HepG2 (cell line): ENCODE data around the gene PSMG3. TPM values are rescaled to one million over a fixed set of nuclear protein-coding genes. Genes with fewer than 3 reads are reported as not detected.

Experiments used
- ARNT2 ChIP-seq: sonication (generic); formaldehyde crosslinking; IDR thresholded peaks from 2 replicates; pipeline ENCODE4 v1.8.0; 2022; ENCODE audit warnings: mild to moderate bottlenecking, low read depth, missing genetic modification reagents, moderate library complexity
- ATF1 ChIP-seq: IDR thresholded peaks from 2 replicates; pipeline ENCODE4 v1.6.1; 2016; ENCODE audit warnings: mild to moderate bottlenecking, control low read depth
- ATRX ChIP-seq: sonication (generic); formaldehyde crosslinking; IDR thresholded peaks from 2 replicates; pipeline ENCODE4 v1.4.0; 2020; ENCODE audit warnings: missing genetic modification reagents, borderline replicate concordance
- ESRRA ChIP-seq: sonication (generic); formaldehyde crosslinking; IDR thresholded peaks from 2 replicates; pipeline ENCODE4 v1.5.1; 2020; ENCODE audit warnings: mild to moderate bottlenecking, low read depth, missing genetic modification reagents
- TBX2 ChIP-seq: sonication (generic); formaldehyde crosslinking; IDR thresholded peaks from 2 replicates; pipeline ENCODE4 v1.5.0; 2020; ENCODE audit warnings: missing genetic modification reagents, mild to moderate bottlenecking, borderline replicate concordance
- ZFY ChIP-seq: sonication (generic); formaldehyde crosslinking; IDR thresholded peaks from 2 replicates; pipeline ENCODE4 v1.4.0; 2020; ENCODE audit warnings: missing genetic modification reagents
- polyA plus RNA-seq, 8 experiments: library from polyadenylated mRNA; depleted of rRNA in 3 of 8; stranded (reverse) in 7 of 8; unstranded in 1 of 8; fragments of >200 nt; fragmentation: Illumina TruSeq in 4 of 8; extraction: Trizol in 4 of 8; gene quantifications; 2 replicates each; pipeline versions ENCODE4 v1.2.1 to v1.2.3, GENCODE V29; 2011 to 2016; ENCODE audit warnings: low read depth in 4 of 8, missing spikeins in 1 of 8, mixed read lengths in 1 of 8; ENCODE audit not compliant: insufficient read depth in 1 of 8
- total RNA-seq, 5 experiments: library from RNA; depleted of rRNA; stranded (reverse); fragments of >200 nt; fragmentation: Illumina TruSeq; extraction: Trizol; gene quantifications; 2 replicates each; pipeline ENCODE4 v1.2.3, GENCODE V29; 2016; ENCODE audit warnings: low read depth in 1 of 5
- TF ChIP-seq, protein P1 (sequence below): sonication (generic); formaldehyde crosslinking; IDR thresholded peaks from 2 replicates; pipeline ENCODE4 v1.4.0; 2020; ENCODE audit warnings: missing genetic modification reagents, borderline replicate concordance
- TF ChIP-seq, protein P2 (sequence below): sonication (generic); formaldehyde crosslinking; IDR thresholded peaks from 2 replicates; pipeline ENCODE4 v1.5.0; 2020; ENCODE audit warnings: mild to moderate bottlenecking, missing genetic modification reagents
- TF ChIP-seq, protein P3 (sequence below): sonication (generic); formaldehyde crosslinking; conservative IDR thresholded peaks from 2 replicates; pipeline ENCODE4 v1.5.0; 2020; ENCODE audit warnings: missing genetic modification reagents
- TF ChIP-seq, protein P4 (sequence below): IDR thresholded peaks from 2 replicates; pipeline ENCODE4 v1.6.1; 2016
- TF ChIP-seq, protein P5 (sequence below): sonication (generic); formaldehyde crosslinking; IDR thresholded peaks from 2 replicates; pipeline ENCODE4 v1.4.0; 2020; ENCODE audit warnings: missing genetic modification reagents
- TF ChIP-seq, protein P6 (sequence below): sonication (generic); formaldehyde crosslinking; IDR thresholded peaks from 2 replicates; pipeline ENCODE4 v1.4.0; 2020; ENCODE audit warnings: missing genetic modification reagents
- TF ChIP-seq, protein P7 (sequence below): sonication (generic); formaldehyde crosslinking; IDR thresholded peaks from 2 replicates; pipeline ENCODE4 v1.4.0; 2020; ENCODE audit warnings: missing genetic modification reagents

Gene PSMG3
- total and polyA plus RNA-seq, 2 of the 13 experiments (the other 11 are each of a cell fraction or from before 2014, with no cell fraction given): 29.6 to 48.4 TPM

DNA sequence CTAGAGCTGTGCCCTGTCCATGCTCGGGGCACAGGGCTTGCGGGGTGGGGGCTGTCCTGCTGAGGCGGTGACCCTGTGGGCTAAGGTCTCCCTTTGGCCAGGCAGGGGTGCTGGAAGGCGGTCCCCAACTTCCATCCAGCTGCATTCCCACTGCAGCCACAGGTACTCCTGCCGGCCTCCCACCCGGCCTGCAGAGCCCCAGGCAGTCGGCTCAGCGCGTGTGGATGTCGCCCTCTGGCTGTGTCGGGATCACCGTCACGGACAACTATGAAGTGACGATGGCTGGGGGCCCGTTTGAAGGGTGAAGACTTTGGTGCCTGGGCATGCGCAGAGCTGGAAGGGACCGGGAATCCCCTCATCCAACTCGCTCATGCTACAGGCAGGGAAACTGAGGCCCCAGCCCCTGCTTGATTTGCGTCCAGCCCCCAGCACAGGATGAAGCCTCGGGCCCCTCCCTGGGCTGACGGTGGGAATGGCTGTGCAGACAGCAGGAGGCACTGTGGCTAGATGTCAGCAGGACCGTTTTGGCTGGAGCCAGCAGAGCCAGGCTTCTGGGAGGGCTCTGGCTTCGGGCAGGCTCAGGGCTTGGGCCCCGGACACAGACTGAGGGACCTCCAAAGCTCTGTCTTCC is 11.5 kb downstream of the PSMG3 start (continued):
- TF ChIP-seq, protein P1, sequence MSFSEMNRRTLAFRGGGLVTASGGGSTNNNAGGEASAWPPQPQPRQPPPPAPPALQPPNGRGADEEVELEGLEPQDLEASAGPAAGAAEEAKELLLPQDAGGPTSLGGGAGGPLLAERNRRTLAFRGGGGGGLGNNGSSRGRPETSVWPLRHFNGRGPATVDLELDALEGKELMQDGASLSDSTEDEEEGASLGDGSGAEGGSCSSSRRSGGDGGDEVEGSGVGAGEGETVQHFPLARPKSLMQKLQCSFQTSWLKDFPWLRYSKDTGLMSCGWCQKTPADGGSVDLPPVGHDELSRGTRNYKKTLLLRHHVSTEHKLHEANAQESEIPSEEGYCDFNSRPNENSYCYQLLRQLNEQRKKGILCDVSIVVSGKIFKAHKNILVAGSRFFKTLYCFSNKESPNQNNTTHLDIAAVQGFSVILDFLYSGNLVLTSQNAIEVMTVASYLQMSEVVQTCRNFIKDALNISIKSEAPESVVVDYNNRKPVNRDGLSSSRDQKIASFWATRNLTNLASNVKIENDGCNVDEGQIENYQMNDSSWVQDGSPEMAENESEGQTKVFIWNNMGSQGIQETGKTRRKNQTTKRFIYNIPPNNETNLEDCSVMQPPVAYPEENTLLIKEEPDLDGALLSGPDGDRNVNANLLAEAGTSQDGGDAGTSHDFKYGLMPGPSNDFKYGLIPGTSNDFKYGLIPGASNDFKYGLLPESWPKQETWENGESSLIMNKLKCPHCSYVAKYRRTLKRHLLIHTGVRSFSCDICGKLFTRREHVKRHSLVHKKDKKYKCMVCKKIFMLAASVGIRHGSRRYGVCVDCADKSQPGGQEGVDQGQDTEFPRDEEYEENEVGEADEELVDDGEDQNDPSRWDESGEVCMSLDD: no peak
- TF ChIP-seq, protein P2, sequence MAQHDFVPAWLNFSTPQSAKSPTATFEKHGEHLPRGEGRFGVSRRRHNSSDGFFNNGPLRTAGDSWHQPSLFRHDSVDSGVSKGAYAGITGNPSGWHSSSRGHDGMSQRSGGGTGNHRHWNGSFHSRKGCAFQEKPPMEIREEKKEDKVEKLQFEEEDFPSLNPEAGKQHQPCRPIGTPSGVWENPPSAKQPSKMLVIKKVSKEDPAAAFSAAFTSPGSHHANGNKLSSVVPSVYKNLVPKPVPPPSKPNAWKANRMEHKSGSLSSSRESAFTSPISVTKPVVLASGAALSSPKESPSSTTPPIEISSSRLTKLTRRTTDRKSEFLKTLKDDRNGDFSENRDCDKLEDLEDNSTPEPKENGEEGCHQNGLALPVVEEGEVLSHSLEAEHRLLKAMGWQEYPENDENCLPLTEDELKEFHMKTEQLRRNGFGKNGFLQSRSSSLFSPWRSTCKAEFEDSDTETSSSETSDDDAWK (CRISPR knock-in tag): no peak
- TF ChIP-seq ATRX (no peak), ESRRA (CRISPR knock-in tag) (no peak), ARNT2 (CRISPR knock-in tag) (0 out of 2 replicates have a peak, but pooled peaks have one; percentile 49), TBX2 (CRISPR knock-in tag) (no peak), ZFY (CRISPR knock-in tag) (peak; percentile 34; the same call in 1 of the 2 replicates), ATF1 (CRISPR knock-in tag) (no peak)
- TF ChIP-seq, protein P3, sequence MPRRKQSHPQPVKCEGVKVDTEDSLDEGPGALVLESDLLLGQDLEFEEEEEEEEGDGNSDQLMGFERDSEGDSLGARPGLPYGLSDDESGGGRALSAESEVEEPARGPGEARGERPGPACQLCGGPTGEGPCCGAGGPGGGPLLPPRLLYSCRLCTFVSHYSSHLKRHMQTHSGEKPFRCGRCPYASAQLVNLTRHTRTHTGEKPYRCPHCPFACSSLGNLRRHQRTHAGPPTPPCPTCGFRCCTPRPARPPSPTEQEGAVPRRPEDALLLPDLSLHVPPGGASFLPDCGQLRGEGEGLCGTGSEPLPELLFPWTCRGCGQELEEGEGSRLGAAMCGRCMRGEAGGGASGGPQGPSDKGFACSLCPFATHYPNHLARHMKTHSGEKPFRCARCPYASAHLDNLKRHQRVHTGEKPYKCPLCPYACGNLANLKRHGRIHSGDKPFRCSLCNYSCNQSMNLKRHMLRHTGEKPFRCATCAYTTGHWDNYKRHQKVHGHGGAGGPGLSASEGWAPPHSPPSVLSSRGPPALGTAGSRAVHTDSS (CRISPR knock-in tag): no peak
- TF ChIP-seq, protein P4, sequence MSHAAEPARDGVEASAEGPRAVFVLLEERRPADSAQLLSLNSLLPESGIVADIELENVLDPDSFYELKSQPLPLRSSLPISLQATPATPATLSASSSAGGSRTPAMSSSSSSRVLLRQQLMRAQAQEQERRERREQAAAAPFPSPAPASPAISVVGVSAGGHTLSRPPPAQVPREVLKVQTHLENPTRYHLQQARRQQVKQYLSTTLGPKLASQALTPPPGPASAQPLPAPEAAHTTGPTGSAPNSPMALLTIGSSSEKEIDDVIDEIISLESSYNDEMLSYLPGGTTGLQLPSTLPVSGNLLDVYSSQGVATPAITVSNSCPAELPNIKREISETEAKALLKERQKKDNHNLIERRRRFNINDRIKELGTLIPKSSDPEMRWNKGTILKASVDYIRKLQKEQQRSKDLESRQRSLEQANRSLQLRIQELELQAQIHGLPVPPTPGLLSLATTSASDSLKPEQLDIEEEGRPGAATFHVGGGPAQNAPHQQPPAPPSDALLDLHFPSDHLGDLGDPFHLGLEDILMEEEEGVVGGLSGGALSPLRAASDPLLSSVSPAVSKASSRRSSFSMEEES: no peak
- TF ChIP-seq, protein P5, sequence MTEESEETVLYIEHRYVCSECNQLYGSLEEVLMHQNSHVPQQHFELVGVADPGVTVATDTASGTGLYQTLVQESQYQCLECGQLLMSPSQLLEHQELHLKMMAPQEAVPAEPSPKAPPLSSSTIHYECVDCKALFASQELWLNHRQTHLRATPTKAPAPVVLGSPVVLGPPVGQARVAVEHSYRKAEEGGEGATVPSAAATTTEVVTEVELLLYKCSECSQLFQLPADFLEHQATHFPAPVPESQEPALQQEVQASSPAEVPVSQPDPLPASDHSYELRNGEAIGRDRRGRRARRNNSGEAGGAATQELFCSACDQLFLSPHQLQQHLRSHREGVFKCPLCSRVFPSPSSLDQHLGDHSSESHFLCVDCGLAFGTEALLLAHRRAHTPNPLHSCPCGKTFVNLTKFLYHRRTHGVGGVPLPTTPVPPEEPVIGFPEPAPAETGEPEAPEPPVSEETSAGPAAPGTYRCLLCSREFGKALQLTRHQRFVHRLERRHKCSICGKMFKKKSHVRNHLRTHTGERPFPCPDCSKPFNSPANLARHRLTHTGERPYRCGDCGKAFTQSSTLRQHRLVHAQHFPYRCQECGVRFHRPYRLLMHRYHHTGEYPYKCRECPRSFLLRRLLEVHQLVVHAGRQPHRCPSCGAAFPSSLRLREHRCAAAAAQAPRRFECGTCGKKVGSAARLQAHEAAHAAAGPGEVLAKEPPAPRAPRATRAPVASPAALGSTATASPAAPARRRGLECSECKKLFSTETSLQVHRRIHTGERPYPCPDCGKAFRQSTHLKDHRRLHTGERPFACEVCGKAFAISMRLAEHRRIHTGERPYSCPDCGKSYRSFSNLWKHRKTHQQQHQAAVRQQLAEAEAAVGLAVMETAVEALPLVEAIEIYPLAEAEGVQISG (CRISPR knock-in tag): peak; percentile 68
- TF ChIP-seq, protein P6, sequence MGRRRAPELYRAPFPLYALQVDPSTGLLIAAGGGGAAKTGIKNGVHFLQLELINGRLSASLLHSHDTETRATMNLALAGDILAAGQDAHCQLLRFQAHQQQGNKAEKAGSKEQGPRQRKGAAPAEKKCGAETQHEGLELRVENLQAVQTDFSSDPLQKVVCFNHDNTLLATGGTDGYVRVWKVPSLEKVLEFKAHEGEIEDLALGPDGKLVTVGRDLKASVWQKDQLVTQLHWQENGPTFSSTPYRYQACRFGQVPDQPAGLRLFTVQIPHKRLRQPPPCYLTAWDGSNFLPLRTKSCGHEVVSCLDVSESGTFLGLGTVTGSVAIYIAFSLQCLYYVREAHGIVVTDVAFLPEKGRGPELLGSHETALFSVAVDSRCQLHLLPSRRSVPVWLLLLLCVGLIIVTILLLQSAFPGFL (CRISPR knock-in tag): no peak
- TF ChIP-seq, protein P7, sequence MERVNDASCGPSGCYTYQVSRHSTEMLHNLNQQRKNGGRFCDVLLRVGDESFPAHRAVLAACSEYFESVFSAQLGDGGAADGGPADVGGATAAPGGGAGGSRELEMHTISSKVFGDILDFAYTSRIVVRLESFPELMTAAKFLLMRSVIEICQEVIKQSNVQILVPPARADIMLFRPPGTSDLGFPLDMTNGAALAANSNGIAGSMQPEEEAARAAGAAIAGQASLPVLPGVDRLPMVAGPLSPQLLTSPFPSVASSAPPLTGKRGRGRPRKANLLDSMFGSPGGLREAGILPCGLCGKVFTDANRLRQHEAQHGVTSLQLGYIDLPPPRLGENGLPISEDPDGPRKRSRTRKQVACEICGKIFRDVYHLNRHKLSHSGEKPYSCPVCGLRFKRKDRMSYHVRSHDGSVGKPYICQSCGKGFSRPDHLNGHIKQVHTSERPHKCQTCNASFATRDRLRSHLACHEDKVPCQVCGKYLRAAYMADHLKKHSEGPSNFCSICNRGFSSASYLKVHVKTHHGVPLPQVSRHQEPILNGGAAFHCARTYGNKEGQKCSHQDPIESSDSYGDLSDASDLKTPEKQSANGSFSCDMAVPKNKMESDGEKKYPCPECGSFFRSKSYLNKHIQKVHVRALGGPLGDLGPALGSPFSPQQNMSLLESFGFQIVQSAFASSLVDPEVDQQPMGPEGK (CRISPR knock-in tag): peak; percentile 78
